IPS-11a (cell line): ENCODE measurements around the gene MCTP2.
"Not testable (repeated sequence)": the region's sequence is repeated elsewhere in the genome, so short reads cannot be mapped to it uniquely, and the experiment has no call there.

Source experiments
- H3K4me3 ChIP-seq: one replicate; pipeline ENCODE4 v1.5.1; 2013; ENCODE audit warnings: low read depth, low read length, control low read depth

MCTP2 gene

GRCh38 chr15:94235646-94236045, 4.3 kb downstream of the MCTP2 start:
- no peak overlapping the region for H3K4me3 ChIP-seq

GRCh38 chr15:94236608-94237007, 5.2 kb downstream of the MCTP2 start:
- no peak overlapping the region for H3K4me3 ChIP-seq

DNA sequence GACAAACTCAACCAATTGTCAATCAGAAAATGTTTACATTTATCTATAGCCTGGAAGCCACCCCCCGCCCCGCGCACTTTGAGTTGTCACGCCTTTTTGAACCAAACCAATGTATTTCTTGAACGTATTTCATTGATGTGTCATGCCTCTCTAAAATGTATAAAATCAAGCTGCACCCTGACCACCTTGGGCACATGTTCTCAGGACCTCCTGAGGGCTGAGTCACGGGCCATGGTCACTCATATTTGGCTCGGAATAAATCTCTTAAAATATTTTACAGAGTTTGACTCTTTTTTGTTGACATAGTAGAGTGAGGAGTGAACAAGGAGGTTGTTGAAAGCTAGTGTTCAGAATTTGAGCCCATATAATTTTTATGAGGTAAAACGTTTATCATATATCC, 6.5 kb downstream of the MCTP2 start:
- H3K4me3 ChIP-seq, result no peak overlapping the region

- H3K4me3 ChIP-seq, result no peak overlapping the region
These were observed 7.3 kb downstream of the MCTP2 start for GRCh38 chr15:94238539-94239118.

DNA sequence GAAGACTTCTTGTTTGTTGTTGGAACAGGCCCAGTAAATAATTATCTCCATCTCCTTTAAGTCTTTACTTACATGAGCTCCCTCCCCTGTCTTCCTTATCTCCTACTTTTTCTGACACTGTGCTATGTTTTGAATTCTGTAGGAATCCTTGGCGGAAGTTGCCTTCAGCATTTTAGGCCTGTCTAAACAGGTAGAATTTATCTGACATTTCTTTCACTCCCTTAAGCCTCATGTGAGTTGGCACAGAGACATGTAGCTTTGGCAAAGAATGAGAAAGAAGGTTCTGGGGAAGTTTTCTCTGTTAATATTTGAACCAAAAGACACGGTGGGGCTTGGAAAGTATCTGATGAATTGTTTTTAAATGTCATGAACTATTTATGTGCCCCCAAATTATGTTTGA, 8.1 kb downstream of the MCTP2 start:
- H3K4me3 ChIP-seq, result no peak overlapping the region

GRCh38 chr15:94240480-94240879, 9.1 kb downstream of the MCTP2 start:
- H3K4me3 ChIP-seq, result no peak overlapping the region

DNA sequence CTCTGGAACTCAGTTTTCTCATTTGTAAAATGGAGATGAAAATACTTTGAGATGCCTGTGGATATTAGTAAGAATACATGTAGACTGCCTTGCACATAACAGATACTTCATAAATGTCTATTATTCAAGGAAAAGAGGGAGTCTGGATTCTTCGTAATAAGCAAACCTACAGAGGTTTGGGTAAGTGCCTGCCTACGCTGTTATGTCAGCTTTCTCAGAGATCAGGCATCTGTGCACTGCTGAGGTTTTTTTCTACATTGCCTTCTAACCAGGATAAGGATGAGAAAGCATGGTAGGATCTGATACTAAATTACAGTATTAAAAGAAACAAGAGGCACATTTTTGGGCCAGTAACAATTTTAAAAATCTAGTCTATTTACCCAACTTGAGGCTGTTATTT, 10.9 kb downstream of the MCTP2 start:
- no peak overlapping the region for H3K4me3 ChIP-seq

GRCh38 chr15:94243003-94243402, 11.6 kb downstream of the MCTP2 start:
- H3K4me3 ChIP-seq, result not testable (repeated sequence)

GRCh38 chr15:94243418-94243817, 12.1 kb downstream of the MCTP2 start:
- H3K4me3 ChIP-seq, result no peak overlapping the region

- no peak overlapping the region for H3K4me3 ChIP-seq
These were observed 14.7 kb downstream of the MCTP2 start for GRCh38 chr15:94246016-94246415.

DNA sequence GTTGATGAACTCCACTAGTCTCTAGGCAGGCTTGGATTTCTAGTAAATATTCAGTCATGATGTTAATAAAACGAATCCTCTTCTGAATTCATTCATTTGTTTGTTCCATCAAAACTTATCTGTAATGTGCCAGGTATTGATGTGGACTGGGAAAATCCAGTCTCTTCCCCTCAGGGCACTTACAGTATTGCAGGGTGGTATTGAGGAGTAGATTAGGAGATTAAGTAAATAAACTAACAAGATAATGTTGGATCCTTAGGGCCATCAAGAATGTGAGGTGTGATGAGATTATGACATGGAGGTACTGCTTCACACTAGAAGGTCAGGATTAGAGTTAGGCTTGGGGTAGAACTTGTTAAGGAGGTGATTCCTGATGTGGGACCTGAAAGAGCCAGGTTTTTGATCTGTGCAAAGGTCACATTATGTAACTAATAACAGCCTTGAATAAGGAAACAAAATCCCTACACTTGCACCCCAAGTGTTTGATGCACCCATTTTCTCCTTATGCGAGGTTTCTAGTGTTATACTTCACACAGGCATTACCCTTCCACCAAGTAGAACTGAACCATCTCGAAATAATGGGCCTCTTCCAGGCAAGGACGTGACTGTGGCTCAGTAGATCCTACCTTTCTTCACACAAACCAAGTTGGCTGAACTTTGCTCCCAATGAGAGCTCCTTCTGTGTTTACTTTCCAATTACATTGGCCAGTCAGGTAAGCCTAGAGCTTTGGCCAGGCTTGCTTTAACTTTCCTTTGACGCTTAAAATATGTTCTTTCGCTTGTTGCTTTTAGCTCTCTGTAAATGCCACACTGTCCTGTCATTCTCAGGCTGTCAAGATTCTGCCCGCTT, 16.7 kb downstream of the MCTP2 start:
- H3K4me3 ChIP-seq, result no peak overlapping the region

GRCh38 chr15:94250801-94251200, 19.4 kb downstream of the MCTP2 start:
- H3K4me3 ChIP-seq, result no peak overlapping the region

- no peak overlapping the region for H3K4me3 ChIP-seq
These were observed 20.9 kb downstream of the MCTP2 start for GRCh38 chr15:94252223-94252766.

GRCh38 chr15:94252906-94253491, 21.6 kb downstream of the MCTP2 start:
- H3K4me3 ChIP-seq, result no peak overlapping the region

GRCh38 chr15:94253742-94254141, 22.4 kb downstream of the MCTP2 start:
- no peak overlapping the region for H3K4me3 ChIP-seq

DNA sequence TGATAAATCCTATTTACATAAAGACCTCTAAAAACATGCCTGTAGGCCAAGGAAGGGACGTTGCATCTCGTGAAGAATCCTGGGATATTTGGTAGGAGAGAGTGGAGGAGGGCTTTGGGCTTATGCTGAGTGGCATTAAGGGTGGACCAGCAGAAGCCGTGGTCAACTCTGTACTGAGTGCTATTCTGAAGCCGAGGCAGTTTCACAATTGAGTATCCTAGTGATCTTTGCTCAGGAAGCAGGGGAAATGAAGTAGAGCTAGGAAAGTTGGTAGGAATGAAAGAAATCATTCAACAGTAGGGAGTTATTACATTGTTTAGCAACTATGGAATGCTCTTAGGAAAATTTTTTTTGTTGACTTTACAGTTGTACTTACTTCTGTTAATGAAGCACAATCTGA, 24.2 kb downstream of the MCTP2 start:
- no peak overlapping the region for H3K4me3 ChIP-seq

DNA sequence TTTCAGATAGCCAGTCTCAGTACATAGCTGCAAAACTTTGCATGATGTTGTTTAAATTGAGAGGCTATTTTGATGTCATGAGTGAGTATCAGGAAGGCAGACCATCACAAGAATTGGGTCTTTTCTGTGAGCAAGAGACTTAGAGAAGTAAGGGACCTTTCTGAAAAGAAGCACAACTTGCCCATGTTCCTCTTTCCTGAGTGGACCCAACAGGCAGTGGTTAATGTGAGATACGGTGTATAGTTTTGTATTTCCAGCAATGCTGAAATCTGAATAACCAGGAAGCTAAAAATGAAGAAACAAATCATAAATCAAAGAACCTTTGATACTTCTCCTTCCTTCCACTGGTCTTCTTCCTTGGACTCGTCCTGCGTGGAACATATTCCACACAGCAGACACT, 25.1 kb downstream of the MCTP2 start:
- no peak overlapping the region for H3K4me3 ChIP-seq

GRCh38 chr15:94257776-94258175, 26.4 kb downstream of the MCTP2 start:
- H3K4me3 ChIP-seq, result not testable (repeated sequence)

DNA sequence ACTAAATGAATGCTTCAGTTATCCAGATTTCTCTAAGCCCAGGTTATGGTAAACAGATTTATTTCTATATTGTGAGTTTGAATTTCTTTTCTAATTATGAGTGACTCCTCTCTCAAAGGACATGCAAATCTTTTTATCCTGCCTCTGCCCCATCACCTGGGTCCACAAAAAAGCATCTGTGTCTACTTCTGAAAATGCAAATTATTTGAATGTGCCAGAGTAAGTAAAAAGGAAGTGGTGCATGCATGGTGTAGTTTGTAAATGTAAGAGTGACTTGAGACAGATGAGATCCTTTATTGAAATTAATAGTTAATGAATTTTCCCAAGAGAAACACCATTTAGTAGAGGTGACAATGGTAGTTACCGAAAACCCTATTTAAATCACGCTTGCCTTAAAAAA, 26.9 kb downstream of the MCTP2 start:
- H3K4me3 ChIP-seq, result no peak overlapping the region

- no peak overlapping the region for H3K4me3 ChIP-seq
These were observed 27.9 kb downstream of the MCTP2 start for GRCh38 chr15:94259121-94259751.

GRCh38 chr15:94259863-94260262, 28.5 kb downstream of the MCTP2 start:
- no peak overlapping the region for H3K4me3 ChIP-seq

DNA sequence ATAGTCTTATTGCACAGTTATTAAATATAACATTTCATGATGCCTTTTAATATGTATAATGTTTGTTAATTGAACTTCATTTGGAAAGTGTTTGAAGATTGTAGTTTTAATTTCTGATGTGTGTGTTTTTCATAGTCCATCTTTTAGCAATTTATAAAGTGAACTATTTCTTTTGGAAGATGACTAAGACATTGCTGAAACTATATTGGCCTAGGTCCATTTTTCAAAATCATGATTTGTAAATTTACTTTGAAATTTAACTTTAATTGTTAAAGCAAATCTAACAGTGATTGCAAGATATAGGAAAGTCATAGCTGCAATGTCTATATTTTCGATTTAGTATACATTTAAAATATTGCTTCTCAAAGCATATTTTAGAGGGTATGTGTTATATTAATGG, 30.8 kb downstream of the MCTP2 start:
- H3K4me3 ChIP-seq, result no peak overlapping the region
